ENCODE data around the gene MAIP1.
A peak's percentile ranks its signal among the peaks of the same experiment; 100 is the strongest.

Gene MAIP1, protein sequence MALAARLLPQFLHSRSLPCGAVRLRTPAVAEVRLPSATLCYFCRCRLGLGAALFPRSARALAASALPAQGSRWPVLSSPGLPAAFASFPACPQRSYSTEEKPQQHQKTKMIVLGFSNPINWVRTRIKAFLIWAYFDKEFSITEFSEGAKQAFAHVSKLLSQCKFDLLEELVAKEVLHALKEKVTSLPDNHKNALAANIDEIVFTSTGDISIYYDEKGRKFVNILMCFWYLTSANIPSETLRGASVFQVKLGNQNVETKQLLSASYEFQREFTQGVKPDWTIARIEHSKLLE

DNA sequence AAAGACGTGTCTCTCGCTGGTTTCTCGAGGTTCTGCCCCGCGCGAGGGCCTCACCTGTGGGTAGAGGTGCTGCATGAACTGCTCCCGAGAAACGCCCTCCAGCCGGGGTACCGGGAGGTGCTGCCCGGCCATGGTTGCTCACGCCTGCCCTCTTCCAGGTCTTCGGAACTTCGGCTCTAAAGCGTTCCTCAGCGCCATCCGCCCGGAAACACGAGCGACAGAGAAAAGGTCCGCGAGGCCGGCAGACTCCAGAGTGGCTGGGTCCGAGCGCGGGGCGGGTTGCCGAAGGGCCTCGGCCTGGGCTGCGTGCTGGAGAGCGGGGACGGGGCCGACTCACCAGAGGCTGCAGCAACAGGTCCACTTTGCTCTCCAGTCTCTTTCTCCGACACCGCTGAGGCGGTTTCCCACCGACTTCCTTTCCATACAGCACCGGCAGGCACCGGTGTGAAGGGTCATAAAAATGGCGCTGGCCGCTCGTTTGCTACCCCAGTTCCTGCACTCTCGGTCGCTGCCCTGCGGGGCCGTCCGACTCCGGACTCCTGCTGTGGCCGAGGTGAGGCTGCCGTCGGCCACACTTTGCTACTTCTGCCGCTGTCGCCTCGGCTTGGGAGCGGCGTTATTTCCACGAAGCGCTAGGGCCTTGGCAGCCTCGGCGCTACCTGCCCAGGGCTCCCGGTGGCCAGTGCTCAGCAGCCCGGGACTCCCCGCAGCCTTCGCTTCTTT is at the start of gene MAIP1, which contains the start of gene TYW5:
TSS of gene MAIP1 (plus strand) at position 244 of the 723 bp plus-strand sequence. CDS start at position 461, 217 bp downstream.
TSS of gene TYW5 (minus strand) at position 153 of the 723 bp plus-strand sequence. CDS start at position 132, 21 bp downstream.
- TF ChIP-seq GATA3 (IDR thresholded peaks at IDR 0.05; ENCODE audit: low read depth, low read length) (no peak), GATA2 (IDR thresholded peaks at IDR 0.05; ENCODE audit: low read depth, low read length) (no peak)

DNA sequence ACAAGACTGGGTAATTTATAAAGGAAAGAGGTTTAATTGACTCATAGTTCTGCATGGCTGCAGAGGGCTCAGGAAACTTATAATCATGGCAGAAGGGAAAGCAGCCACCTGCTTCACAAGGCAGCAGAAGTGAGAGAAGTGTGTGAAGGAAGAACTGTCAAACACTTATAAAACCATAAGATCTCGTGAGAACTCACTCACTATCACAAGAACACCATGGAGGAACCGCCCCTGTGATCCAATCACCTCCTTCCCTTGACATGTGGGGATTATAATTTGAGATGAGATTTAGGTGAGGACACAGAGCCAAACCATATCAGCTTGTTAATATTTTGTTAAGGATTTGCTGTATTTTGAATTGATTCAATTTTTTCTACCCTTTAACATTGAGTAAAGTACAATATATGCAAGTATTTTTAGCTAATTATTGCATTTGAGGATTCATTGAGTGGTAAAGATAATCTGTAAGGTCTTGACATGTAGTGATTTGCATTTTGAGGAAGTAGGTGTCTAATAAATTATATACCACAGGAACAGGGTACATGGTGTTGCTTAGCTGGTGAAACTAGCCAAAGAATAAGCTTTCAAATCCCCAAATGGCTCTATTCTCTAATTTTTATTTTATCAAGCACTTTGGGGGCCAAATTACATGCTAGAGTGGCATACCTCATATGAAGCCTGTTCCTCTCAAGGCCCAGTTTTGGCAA is 48.2 kb upstream of the MAIP1 start:
- no peak for TF ChIP-seq GATA3 (IDR thresholded peaks at IDR 0.05; ENCODE audit: low read depth, low read length)
- no peak for TF ChIP-seq GATA2 (IDR thresholded peaks at IDR 0.05; ENCODE audit: low read depth, low read length)

DNA sequence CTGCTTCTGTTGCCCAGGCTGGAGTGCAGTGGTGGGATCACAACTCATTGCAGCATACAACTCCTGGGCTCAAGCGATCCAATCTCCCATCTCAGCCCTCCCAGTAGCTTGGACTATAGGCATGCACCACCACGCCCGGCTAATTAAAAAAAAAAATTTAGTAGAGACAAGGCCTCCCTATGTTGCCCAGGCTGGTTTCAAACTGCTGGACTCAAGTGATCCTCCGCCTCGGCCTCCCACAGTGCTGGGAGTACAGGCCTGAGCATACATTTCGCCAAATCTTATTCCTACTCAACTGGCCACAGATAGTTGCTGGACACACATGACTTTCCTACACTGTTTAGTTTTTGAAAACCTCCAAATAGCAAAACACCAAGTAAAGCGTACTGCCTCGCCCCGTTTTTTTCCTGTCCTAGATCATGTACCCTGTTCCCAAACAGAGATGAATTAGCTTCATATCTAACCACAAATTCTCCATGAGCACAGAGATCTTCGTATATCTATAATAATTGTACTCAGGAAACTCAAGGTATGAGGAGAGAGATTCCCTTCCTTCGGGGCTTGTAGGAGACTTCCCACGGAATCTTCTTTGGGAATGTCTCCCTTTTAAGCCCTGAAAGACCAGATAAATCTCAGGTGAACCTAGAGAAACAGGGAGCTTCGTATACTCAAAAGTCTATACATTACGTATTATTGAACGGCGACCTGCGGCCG is 44.9 kb upstream of the MAIP1 start:
- TF ChIP-seq GATA3 (IDR thresholded peaks at IDR 0.05; ENCODE audit: low read depth, low read length) (no peak), GATA2 (IDR thresholded peaks at IDR 0.05; ENCODE audit: low read depth, low read length) (no peak)

DNA sequence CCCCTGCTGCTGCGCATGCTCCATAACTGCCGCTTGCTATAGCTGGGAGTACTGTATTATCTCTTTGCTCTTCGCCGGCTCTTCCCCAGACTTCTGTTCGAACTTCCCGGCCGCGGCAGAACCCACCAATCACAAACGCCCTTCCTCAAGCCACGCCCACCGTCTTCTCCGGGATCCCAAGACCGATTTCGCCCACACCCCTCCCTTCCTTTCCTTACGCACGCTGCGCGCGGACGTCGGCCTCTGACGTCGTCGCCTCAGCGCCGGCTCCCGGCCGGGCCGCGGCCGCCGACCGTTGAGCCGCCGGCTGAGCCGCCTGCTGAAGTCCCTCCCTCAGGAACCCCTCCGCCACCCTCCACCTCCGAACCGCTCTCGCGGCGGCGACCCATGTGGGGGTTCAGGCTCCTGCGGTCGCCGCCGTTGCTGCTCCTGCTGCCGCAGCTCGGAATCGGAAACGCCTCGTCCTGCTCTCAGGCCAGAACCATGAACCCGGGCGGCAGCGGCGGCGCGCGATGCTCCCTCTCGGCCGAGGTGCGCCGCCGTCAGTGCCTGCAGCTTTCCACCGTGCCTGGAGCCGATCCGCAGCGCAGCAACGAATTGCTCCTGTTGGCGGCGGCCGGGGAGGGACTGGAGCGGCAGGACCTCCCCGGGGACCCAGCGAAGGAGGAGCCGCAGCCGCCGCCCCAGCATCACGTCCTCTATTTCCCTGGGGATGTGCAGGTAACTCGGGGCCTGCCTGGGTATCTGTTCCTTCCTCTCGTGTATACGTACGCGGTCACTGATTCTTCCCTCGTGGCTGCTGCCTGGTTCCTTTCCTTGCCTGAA is 44.1 kb upstream of the MAIP1 start, which contains the start of gene C2orf69:
TSS of gene C2orf69 (plus strand) at position 242 of the 825 bp plus-strand sequence. CDS start at position 388, 146 bp downstream.
- 0 out of 2 replicates have a peak, but pooled peaks have one; percentile 14 for TF ChIP-seq GATA2 (IDR thresholded peaks at IDR 0.05; ENCODE audit: low read depth, low read length)
- no peak for TF ChIP-seq GATA3 (IDR thresholded peaks at IDR 0.05; ENCODE audit: low read depth, low read length)

DNA sequence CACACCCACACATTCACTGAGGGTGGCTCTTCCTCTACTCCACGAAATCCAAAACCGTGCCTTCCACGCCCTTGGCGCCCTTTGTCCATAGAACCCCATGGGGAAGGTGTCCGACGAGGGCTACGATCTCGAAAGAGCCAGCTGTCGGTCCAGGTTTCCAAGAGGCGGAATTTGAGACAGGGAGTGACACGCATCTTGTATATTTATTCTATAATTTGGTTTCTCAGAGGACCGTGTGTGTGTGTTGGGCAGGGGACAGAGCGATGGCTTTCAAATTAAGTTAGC is 43.6 kb upstream of the MAIP1 start:
- no peak for TF ChIP-seq GATA3 (IDR thresholded peaks at IDR 0.05; ENCODE audit: low read depth, low read length)
- TF ChIP-seq GATA2 (IDR thresholded peaks at IDR 0.05; ENCODE audit: low read depth, low read length): no peak

DNA sequence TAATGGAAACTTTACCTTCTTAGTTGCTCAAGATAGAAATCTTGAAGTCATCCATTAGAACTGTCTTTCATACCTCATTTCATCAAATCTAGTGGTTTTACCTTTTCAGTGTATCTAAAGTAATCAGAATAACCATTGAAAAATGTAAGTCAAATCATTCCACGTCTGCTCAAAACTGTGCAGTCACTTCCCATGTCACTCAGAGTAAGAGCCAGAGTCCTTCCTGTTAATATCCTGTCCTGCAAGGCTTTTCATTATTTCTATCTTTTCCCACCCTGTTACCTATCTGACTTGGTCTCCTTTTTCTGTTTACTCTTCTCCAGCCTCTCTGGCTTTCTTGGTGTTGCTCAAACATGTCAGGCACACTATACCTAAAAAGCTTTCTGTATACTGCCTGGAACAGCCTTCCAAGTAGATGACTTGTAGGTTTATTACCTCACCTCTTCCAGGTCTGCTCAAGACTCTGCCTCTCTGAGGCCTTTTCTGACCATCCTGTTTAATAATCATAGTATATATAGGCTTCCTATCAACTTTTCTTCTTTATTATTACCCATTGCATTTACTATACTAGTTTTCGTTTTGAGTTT is 40.9 kb upstream of the MAIP1 start:
- TF ChIP-seq GATA2 (IDR thresholded peaks at IDR 0.05; ENCODE audit: low read depth, low read length) (no peak), GATA3 (IDR thresholded peaks at IDR 0.05; ENCODE audit: low read depth, low read length) (no peak)

DNA sequence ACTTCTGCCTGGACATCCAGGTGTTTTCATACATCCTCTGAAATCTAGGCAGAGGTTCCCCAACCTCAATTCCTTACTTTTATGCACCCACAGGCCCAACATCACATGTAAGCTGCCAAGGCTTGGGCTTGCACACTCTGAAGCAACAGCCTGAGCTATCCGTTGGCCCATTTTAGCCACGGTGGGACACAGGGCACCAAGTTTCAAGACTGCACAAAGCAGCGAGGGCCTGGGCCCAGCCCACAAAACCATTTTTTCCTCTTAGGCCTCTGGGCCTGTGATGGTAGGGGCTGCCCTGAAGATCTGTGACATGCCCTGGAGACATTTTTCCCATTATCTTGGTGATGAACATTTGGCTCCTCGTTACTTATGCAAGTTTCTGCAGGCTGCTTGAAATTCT is 38.4 kb upstream of the MAIP1 start:
- TF ChIP-seq GATA3 (IDR thresholded peaks at IDR 0.05; ENCODE audit: low read depth, low read length) (no peak), GATA2 (IDR thresholded peaks at IDR 0.05; ENCODE audit: low read depth, low read length) (no peak)

DNA sequence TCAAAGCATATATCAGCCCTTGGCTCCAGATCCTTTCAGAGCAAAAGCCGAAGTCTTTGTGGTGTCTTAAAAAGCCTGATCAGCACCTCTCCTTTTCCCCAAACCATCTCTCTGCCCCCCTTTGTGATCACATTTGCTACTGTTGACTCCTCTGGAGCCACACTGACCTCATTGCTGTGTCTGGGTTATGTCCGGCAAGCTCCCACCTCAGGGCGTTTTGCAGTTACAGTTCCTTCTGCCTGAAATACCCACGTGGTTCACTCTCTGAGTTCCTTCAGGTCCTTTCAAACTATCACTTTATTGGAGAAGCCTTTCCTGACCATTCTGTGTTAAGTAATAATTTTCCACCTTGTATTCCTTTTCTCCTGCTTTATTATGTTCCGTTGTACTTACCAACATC is 32.5 kb upstream of the MAIP1 start:
- TF ChIP-seq GATA3 (IDR thresholded peaks at IDR 0.05; ENCODE audit: low read depth, low read length) (no peak), GATA2 (IDR thresholded peaks at IDR 0.05; ENCODE audit: low read depth, low read length) (no peak)

DNA sequence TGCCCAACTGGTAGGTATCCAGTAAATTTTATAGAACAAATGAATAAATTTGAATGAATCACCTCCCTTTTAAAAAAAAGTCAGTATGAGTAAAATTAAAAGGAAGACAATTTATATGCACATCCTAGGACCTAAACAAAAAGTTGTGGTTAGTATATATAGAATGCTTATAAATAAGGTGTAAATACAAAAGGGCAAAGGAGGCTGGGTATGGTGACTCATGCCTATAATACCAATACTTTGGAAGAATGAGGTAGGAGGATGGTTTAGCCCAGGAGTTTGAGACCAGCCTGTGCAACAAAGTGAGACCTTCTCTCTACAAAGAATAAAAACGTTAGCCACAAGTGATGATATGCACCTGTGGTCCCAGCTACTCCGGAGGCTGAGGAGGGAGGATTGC is 31.5 kb upstream of the MAIP1 start:
- TF ChIP-seq GATA2 (IDR thresholded peaks at IDR 0.05; ENCODE audit: low read depth, low read length) (no peak), GATA3 (IDR thresholded peaks at IDR 0.05; ENCODE audit: low read depth, low read length) (no peak)

DNA sequence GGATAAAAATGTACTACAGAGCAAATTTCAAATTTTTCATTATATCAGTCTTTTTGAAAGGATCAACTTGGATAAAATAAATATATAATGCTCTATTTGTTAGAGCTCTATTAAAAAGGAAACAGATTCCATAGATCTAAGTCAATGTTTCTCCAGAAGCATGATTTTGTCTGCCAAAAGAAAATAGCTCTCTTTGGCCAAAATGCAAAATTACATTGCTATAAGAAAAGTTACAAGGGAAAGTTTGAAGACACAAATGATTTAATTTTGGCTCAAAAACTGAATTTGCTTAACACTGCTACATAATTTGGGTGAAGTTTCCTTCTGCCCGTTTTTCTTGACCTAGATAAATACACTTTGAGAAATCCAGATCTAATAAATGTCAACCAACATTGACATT is 28.6 kb upstream of the MAIP1 start:
- no peak for TF ChIP-seq GATA3 (IDR thresholded peaks at IDR 0.05; ENCODE audit: low read depth, low read length)
- no peak for TF ChIP-seq GATA2 (IDR thresholded peaks at IDR 0.05; ENCODE audit: low read depth, low read length)

DNA sequence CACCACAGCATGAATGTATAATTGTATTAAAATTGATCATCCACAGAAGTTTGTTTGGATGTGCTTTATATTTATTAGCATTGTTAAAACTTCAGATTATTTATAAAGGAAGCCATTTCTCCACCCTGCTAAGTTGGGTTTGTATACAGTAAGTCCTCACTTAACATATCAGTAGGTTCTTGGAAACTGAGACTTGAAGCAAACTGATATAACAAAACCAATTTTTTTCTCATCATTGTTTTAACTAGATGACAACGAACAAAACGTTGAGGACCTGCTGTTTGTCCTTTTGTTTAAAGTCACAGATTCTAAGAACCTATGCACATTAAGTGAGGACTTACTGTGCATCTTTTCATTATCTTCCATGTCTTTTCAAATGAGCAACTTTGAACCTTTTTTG is 27.2 kb upstream of the MAIP1 start:
- no peak for TF ChIP-seq GATA3 (IDR thresholded peaks at IDR 0.05; ENCODE audit: low read depth, low read length)
- TF ChIP-seq GATA2 (IDR thresholded peaks at IDR 0.05; ENCODE audit: low read depth, low read length): no peak

DNA sequence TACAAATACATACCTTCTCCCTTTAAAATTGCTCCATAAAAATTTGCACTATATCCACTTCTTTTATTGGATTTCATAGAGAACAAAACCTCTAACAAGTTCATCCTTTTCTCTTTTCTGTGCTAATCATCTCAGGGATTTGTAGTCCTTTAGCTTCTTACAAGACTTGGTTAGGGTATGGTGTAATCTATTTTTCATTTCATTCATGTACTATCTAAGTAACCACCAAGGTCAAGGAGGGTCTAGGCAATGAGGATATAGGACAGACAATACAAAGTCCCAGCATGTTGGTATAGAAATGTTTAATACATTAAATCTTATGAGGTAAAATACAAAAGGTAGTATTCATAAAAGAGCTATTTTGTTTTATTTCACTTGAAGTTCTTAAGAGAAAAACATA is 26.8 kb upstream of the MAIP1 start:
- no peak for TF ChIP-seq GATA2 (IDR thresholded peaks at IDR 0.05; ENCODE audit: low read depth, low read length)
- no peak for TF ChIP-seq GATA3 (IDR thresholded peaks at IDR 0.05; ENCODE audit: low read depth, low read length)

DNA sequence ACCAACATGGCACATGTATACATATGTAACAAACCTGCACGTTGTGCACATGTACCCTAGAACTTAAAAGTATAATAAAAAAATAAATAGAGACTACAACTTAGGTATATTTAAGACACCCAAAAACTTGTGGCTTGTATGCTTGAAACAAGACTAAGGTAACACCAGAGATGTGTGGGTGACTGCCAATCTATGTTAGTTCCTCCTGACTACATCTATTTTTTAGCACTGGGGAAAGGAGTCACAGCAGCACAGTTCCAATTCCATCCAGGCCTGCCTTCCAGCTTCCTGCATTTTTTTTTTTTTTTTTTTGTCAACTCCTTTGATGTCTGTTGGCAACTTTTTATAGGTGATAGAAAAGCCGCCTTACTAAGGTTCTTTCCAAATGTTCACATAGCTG is 26.1 kb upstream of the MAIP1 start:
- TF ChIP-seq GATA3 (IDR thresholded peaks at IDR 0.05; ENCODE audit: low read depth, low read length) (no peak), GATA2 (IDR thresholded peaks at IDR 0.05; ENCODE audit: low read depth, low read length) (no peak)
